K562 (cell line): ENCODE results near the gene SSR4. TPM values are rescaled to one million over a fixed set of nuclear protein-coding genes. Genes with fewer than 3 reads are reported as not detected.
A peak's percentile ranks its signal among the peaks of the same experiment; 100 is the strongest.

Experiments
- ATAC-seq: fragments of 200-7000 bp; cut with Tn5 transposase; 3 replicates; pipeline ENCODE4 v1.9.1; 2020; ENCODE audit warnings: moderate library complexity
- BruUV-seq: library from RNA; stranded (reverse); fragments of 400-500 nt; replicated peaks from 2 replicates; lab custom pipeline; 2021; lab: Mats Ljungman, UMichigan
- CTCF ChIA-PET: fragments of 300-600 bp; formaldehyde crosslinking; extraction: SDS; loops from one replicate; lab custom pipeline; 2021; ENCODE audit warnings: low intra/inter-chr PET ratio; lab: Yijun Ruan, JAX
- POLR2A ChIA-PET: fragments of 300-600, 350-650 bp; sonication (Branson Sonifier 250); formaldehyde crosslinking; extraction: SDS; loops from one replicate; lab custom pipeline; 2021; ENCODE audit warnings: antibody characterized with exemption, inconsistent platforms; lab: Yijun Ruan, JAX
- DNase-seq, 4 experiments: peaks; one replicate each; pipeline versions ENCODE4 v3.0.0 to v3.0.0-alpha.2; 2011 to 2018; ENCODE audit warnings: low spot score in 3 of 4, mixed read lengths in 3 of 4; ENCODE audit errors: extremely low read depth in 1 of 4
- FAIRE-seq: peaks from 2 replicates; lab custom pipeline; 2011; peaks lifted over from hg19 to GRCh38; lab: Jason Lieb, UNC
- H2AFZ ChIP-seq: 2 replicates; pipeline ENCODE4 v1.6.0; 2011; ENCODE audit warnings: low read depth, low read length, control low read depth, inconsistent platforms
- H3K27ac ChIP-seq: fragments of 200-600 bp; 3 replicates; pipeline ENCODE4 v1.8.0; 2011; ENCODE audit warnings: low read depth, mild to moderate bottlenecking, control low read depth, inconsistent platforms, low read length, moderate library complexity, mixed read lengths; ENCODE audit errors: extremely low read depth
- H3K27me3 ChIP-seq, 2 experiments: fragments of 300-600 bp in 1 of 2; 2 replicates in 1 of 2; 3 replicates in 1 of 2; pipeline versions ENCODE4 v1.6.0 to v1.8.0; 2011; ENCODE audit warnings: inconsistent platforms in 2 of 2, low read length in 2 of 2, mild to moderate bottlenecking in 1 of 2, mixed read lengths in 1 of 2, moderate library complexity in 1 of 2; ENCODE audit not compliant: control insufficient read depth in 2 of 2, insufficient read depth in 2 of 2
- H3K36me3 ChIP-seq: fragments of 300-600 bp; 3 replicates; pipeline ENCODE4 v1.8.0; 2011; ENCODE audit warnings: mild to moderate bottlenecking, low read length, inconsistent platforms; ENCODE audit not compliant: control insufficient read depth, insufficient read depth
- H3K4me1 ChIP-seq, 2 experiments: fragments of 200-600 bp in 1 of 2; replicated peaks in 1 of 2; 2 replicates in 1 of 2; 3 replicates in 1 of 2; pipeline versions ENCODE4 v1.5.1 to v1.8.0; 2011; ENCODE audit warnings: inconsistent platforms in 2 of 2, low read length in 2 of 2, mild to moderate bottlenecking in 1 of 2, mixed read lengths in 1 of 2, moderate library complexity in 1 of 2; ENCODE audit not compliant: control insufficient read depth in 2 of 2, insufficient read depth in 2 of 2
- H3K4me2 ChIP-seq: 2 replicates; pipeline ENCODE4 v1.6.1; 2011; ENCODE audit warnings: low read length, control low read depth, inconsistent platforms, mixed read lengths; ENCODE audit not compliant: insufficient read depth
- H3K4me3 ChIP-seq: fragments of 200-600 bp; sonication (generic), shearing (Covaris generic); 2 replicates; pipeline ENCODE4 v1.5.1; 2016; ENCODE audit warnings: control low read depth, inconsistent platforms
- H3K79me2 ChIP-seq: fragments of 200-600 bp; 3 replicates; pipeline ENCODE4 v1.8.0; 2011; ENCODE audit warnings: low read length, inconsistent platforms; ENCODE audit not compliant: control insufficient read depth, insufficient read depth
- H3K9ac ChIP-seq, 2 experiments: 2 replicates each; pipeline versions ENCODE4 v1.6.0 to v1.6.1; 2011; ENCODE audit warnings: low read depth in 2 of 2, low read length in 2 of 2, control low read depth in 1 of 2, inconsistent platforms in 1 of 2, mild to moderate bottlenecking in 1 of 2, mixed read lengths in 1 of 2; ENCODE audit not compliant: insufficient read depth in 1 of 2
- H3K9me1 ChIP-seq: one replicate; pipeline ENCODE4 v1.6.0; 2011; ENCODE audit warnings: inconsistent platforms, mild to moderate bottlenecking, low read length, moderate library complexity; ENCODE audit not compliant: control insufficient read depth, insufficient read depth
- H3K9me3 ChIP-seq: replicated peaks from 2 replicates; pipeline ENCODE4 v1.5.1; 2011; ENCODE audit warnings: low read depth, low read length, inconsistent platforms; ENCODE audit not compliant: control insufficient read depth, insufficient read depth
- H4K20me1 ChIP-seq: replicated peaks from 2 replicates; pipeline ENCODE4 v1.6.1; 2011; ENCODE audit warnings: low read length, inconsistent platforms, mixed read lengths; ENCODE audit not compliant: control insufficient read depth, insufficient read depth
- C11orf30 ChIP-seq: fragments of 450-650 bp; IDR thresholded peaks from 2 replicates; pipeline ENCODE4 v1.6.1; 2016; ENCODE audit warnings: low read depth, mild to moderate bottlenecking
- HMGN3 ChIP-seq: IDR thresholded peaks from 2 replicates; pipeline ENCODE4 v1.6.1; 2011; ENCODE audit warnings: borderline replicate concordance, low read depth, mild to moderate bottlenecking, mixed read lengths, low read length; ENCODE audit not compliant: insufficient read length; ENCODE audit errors: extremely low read depth
- MCM7 ChIP-seq, 2 experiments: fragments of 450-650 bp; IDR thresholded peaks; 2 replicates each; pipeline ENCODE4 v1.6.1; 2016 to 2018
- POLR2G ChIP-seq: fragments of 200-400 bp; formaldehyde crosslinking; IDR thresholded peaks from 2 replicates; pipeline ENCODE4 v1.6.1; 2017; ENCODE audit warnings: low read depth, mild to moderate bottlenecking, antibody characterized with exemption, low read length, moderate library complexity
- ZNF444 ChIP-seq: fragments of 250-450 bp; sonication (Bioruptor Pico); IDR thresholded peaks from 2 replicates; pipeline ENCODE4 v1.4.0; 2020; ENCODE audit warnings: mild to moderate bottlenecking, moderate library complexity
- WGBS: fragments of 100-300 bp; shearing (Covaris generic); methylation state at CpG from one replicate; pipeline ENCODE4 v1.1.6; 2016; ENCODE audit warnings: low coverage, mixed read lengths; ENCODE audit not compliant: insufficient coverage; ENCODE audit errors: missing lambda C conversion rate; 5-methylcytosine and 5-hydroxymethylcytosine counted together
- in situ Hi-C: fragments of 300-500 bp; cut with MboI; formaldehyde crosslinking; loops from 4 replicates; pipeline ENCODE4 v1.15.0; 2018; ENCODE audit warnings: inconsistent platforms, mixed read lengths
- intact Hi-C: fragments of 100-400 bp; cut with micrococcal nuclease; formaldehyde crosslinking; loops from 2 replicates; pipeline ENCODE4 v1.14.2; 2022
- polyA plus RNA-seq, 8 experiments: library from polyadenylated mRNA; depleted of rRNA in 4 of 8; stranded (reverse) in 5 of 8; unstranded in 3 of 8; fragments of >200 nt; fragmentation: Nextera tagmentation in 2 of 8; fragmentation: Illumina TruSeq in 1 of 8; extraction: Ambion mirVana in 2 of 8; extraction: Trizol in 1 of 8; gene quantifications; 2 replicates each; pipeline versions ENCODE4 v1.2.1 to v1.2.3, GENCODE V29; 2011 to 2014; ENCODE audit warnings: inconsistent platforms in 1 of 8, missing spikeins in 1 of 8
- total RNA-seq, 7 experiments: library from RNA; depleted of rRNA in 6 of 7; stranded (reverse); fragments of >200 nt in 6 of 7; fragmentation: Illumina TruSeq in 2 of 7; extraction: Trizol in 2 of 7; gene quantifications; 2 replicates each; pipeline versions ENCODE4 v1.2.1 to v1.2.3, GENCODE V29; 2011 to 2021; ENCODE audit warnings: low replicate concordance in 1 of 7

Gene SSR4
- total and polyA plus RNA-seq, 9 of the 15 experiments (the other 6 are each of a cell fraction or from before 2014, with no cell fraction given), result 146 to 492 (median 272) TPM

- Histone ChIP-seq H3K4me1 (peaks cover 8 to 84% of the 10 kb centered on the region in 2 experiments; a peak in 4 of 5 replicates), H3K9me3 (no peaks in the 10 kb centered on the region), H3K36me3 (no peaks in the 10 kb centered on the region), H3K9ac (peak overlapping the region in 1 of 2 experiments; percentile 78; a peak in 2 of 4 replicates), H3K27me3 (no peaks in the 10 kb centered on the region), H3K4me3 (no peak overlapping the region), H3K79me2 (no peaks in the 10 kb centered on the region), H3K9me1 (peaks cover 6% of the 10 kb centered on the region), H3K27ac (no peak overlapping the region), H2AFZ (no peak overlapping the region), H4K20me1 (no peaks in the 10 kb centered on the region), H3K4me2 (0 out of 2 replicates have a peak overlapping the region, but pooled peaks have one; percentile 60)
- TF ChIP-seq C11orf30 (no peak), POLR2G (peak; percentile 61), ZNF444 (CRISPR knock-in tag) (no peak)
- POLR2A ChIA-PET, result interaction anchor here (0.6 to 0.8 kb wide), 4 partner anchors 8 to 591 kb away, joined by 3 to 4 read pairs (median 3); no protein-coding TSS in a partner anchor
- ATAC-seq, result no peak
- DNase-seq, result no peak
- no peak for FAIRE-seq
- in situ Hi-C loops (no loop called here), intact Hi-C loops (no loop called here)
- no TSS peak for BruUV-seq
- 76% methylated on average over 8 of the region's 34 CpGs for WGBS
- CTCF ChIA-PET, result no interaction called here
These were observed 17.0 kb upstream of the SSR4 start for GRCh38 chrX:153777261-153778090.

GRCh38 chrX:153778181-153778580 lies 16.3 kb upstream of the SSR4 start:
- peak overlapping the region in 1 of 2 experiments; percentile 26; a peak in 1 of 4 replicates for H3K9ac ChIP-seq
- H2AFZ ChIP-seq, result no peak overlapping the region
- peaks cover 8 to 84% of the 10 kb centered on the region in 2 experiments; a peak in 4 of 5 replicates for H3K4me1 ChIP-seq
- H3K36me3 ChIP-seq, result peaks cover 2% of the 10 kb centered on the region; the same call in 1 of the 3 replicates
- ChIA-PET CTCF (no interaction called here), POLR2A (interaction anchor here (0.7 to 0.8 kb wide), 3 partner anchors 9 to 590 kb away, joined by 3 to 4 read pairs (median 3); no protein-coding TSS in a partner anchor)
- no peaks in the 10 kb centered on the region for H3K79me2 ChIP-seq
- BruUV-seq, result no TSS peak
- WGBS, result 76% methylated on average over 7 of the region's 17 CpGs
- in situ Hi-C loops (no loop called here), intact Hi-C loops (no loop called here)
- H3K4me3 ChIP-seq, result no peak overlapping the region
- no peak overlapping the region for H3K27ac ChIP-seq
- no peaks in the 10 kb centered on the region for H4K20me1 ChIP-seq
- no peaks in the 10 kb centered on the region for H3K27me3 ChIP-seq
- no peak for ATAC-seq
- no peaks in the 10 kb centered on the region for H3K9me3 ChIP-seq
- H3K4me2 ChIP-seq, result no peak overlapping the region
- DNase-seq, result no peak
- no peak for FAIRE-seq
- peaks cover 6% of the 10 kb centered on the region for H3K9me1 ChIP-seq
- TF ChIP-seq HMGN3, result peak; percentile 9
- no peak for TF ChIP-seq MCM7 (IDR thresholded peaks at IDR 0.05)
